Left lung (tissue), 10 donors: ENCODE results near the gene PLXNA1. TPM values are rescaled to one million over a fixed set of nuclear protein-coding genes. Genes with fewer than 3 reads are reported as not detected.

Experiments used
- ATAC-seq: fragments of 200-7000 bp; cut with Tn5 transposase; one replicate; pipeline ENCODE4 v1.9.1; 2020; ENCODE audit warnings: moderate library complexity
- DNase-seq, 4 donors: peaks; one replicate each; pipeline ENCODE4 v3.0.0-alpha.2; 2013 to 2020
- H3K27ac ChIP-seq, 2 donors: fragments of 200-600 bp; sonication (generic) in 1 of 2; one replicate each; pipeline versions ENCODE4 v1.5.0 to v1.8.0; 2020 to 2021
- H3K27me3 ChIP-seq, 2 donors: fragments of 200-600 bp; sonication (generic) in 1 of 2; one replicate each; pipeline versions ENCODE4 v1.5.0 to v1.8.0; 2020 to 2021
- H3K36me3 ChIP-seq, 2 donors: fragments of 200-600 bp; sonication (generic) in 1 of 2; one replicate each; pipeline versions ENCODE4 v1.5.0 to v1.8.0; 2020 to 2021
- H3K4me1 ChIP-seq, 2 donors: fragments of 200-600 bp; one replicate each; pipeline ENCODE4 v1.8.0; 2021
- H3K4me3 ChIP-seq, 2 donors: fragments of 200-600 bp; sonication (generic) in 1 of 2; one replicate each; pipeline versions ENCODE4 v1.5.0 to v1.8.0; 2020 to 2021; ENCODE audit warnings: mild to moderate bottlenecking in 1 of 2
- H3K9me3 ChIP-seq, 2 donors: fragments of 200-600 bp; sonication (generic) in 1 of 2; one replicate each; pipeline versions ENCODE4 v1.5.0 to v1.8.0; 2020 to 2021
- CTCF ChIP-seq, 2 donors: fragments of 200-600 bp; sonication (generic) in 1 of 2; IDR thresholded peaks; one replicate each; pipeline versions ENCODE4 v1.5.0 to v1.8.0; 2021; ENCODE audit warnings: antibody characterized with exemption in 2 of 2
- intact Hi-C, 2 donors: fragments of 100-400 bp; cut with DNase I; formaldehyde crosslinking; loops; one replicate each; pipeline versions ENCODE4 v1.11.2 to v1.14.2; 2022
- polyA plus RNA-seq, 6 donors: library from polyadenylated mRNA; unstranded; fragments of 120-200 nt; gene quantifications; one replicate each; pipeline ENCODE4 v1.2.1, GENCODE V29; 2013; ENCODE audit not compliant: insufficient read length in 6 of 6
- total RNA-seq, 2 donors: library from RNA; stranded (reverse); fragmentation: NEBNext Ultra II Directional; extraction: Animal tissue kit (Norgen Biotek cat#: 25700); gene quantifications; one replicate each; pipeline ENCODE4 v1.2.1, GENCODE V29; 2021
- donor health status: DM: no; HTN: yes; CAD: no.
- donor health status: DM: no; HTN: no; CAD: no.

The PLXNA1 gene
- total and polyA plus RNA-seq, 8 donors = 27.2 to 64.6 (median 32.0) TPM

GRCh38 chr3:126968391-126969390 lies 14.2 kb upstream of the PLXNA1 start:
- Histone ChIP-seq H3K36me3 (no peaks in the 10 kb centered on the region), H3K4me1 (no peaks in the 10 kb centered on the region), H3K27me3 (peaks cover 0 to 5% of the 10 kb centered on the region in 2 donors), H3K27ac (no peak overlapping the region), H3K9me3 (no peaks in the 10 kb centered on the region), H3K4me3 (no peak overlapping the region)
- intact Hi-C loops = no loop called here
- TF ChIP-seq CTCF (IDR thresholded peaks at IDR 0.05) = no peak
- ATAC-seq (no peak), DNase-seq (peak in 1 of 4 donors; percentile 49)

GRCh38 chr3:126969586-126969985 lies 13.3 kb upstream of the PLXNA1 start:
- no peak for TF ChIP-seq CTCF (IDR thresholded peaks at IDR 0.05)
- ATAC-seq = no peak

GRCh38 chr3:126970101-126970500 lies 12.8 kb upstream of the PLXNA1 start:
- Histone ChIP-seq H3K4me3 (no peak overlapping the region), H3K36me3 (no peaks in the 10 kb centered on the region), H3K4me1 (no peaks in the 10 kb centered on the region), H3K27ac (no peak overlapping the region), H3K27me3 (peaks cover 0 to 5% of the 10 kb centered on the region in 2 donors), H3K9me3 (peaks cover 0 to 13% of the 10 kb centered on the region in 2 donors)
- ATAC-seq (no peak), DNase-seq (peak in 1 of 4 donors; percentile 11)
- intact Hi-C loops = no loop called here
- TF ChIP-seq CTCF (IDR thresholded peaks at IDR 0.05) = no peak

More at GRCh38 chr3:126969586-126969985, 13.3 kb upstream of the PLXNA1 start:
- Histone ChIP-seq H3K4me3 (no peak overlapping the region), H3K27me3 (peaks cover 0 to 5% of the 10 kb centered on the region in 2 donors), H3K27ac (no peak overlapping the region), H3K4me1 (no peaks in the 10 kb centered on the region), H3K9me3 (peaks cover 0 to 7% of the 10 kb centered on the region in 2 donors), H3K36me3 (no peaks in the 10 kb centered on the region)
- peak in 1 of 4 donors; percentile 13 for DNase-seq
- intact Hi-C loops = no loop called here

- peaks cover 0 to 5% of the 10 kb centered on the region in 2 donors for H3K27me3 ChIP-seq
- H3K27ac ChIP-seq = no peak overlapping the region
- H3K36me3 ChIP-seq = no peaks in the 10 kb centered on the region
- DNase-seq (peak in 1 of 4 donors; percentile 10), ATAC-seq (no peak)
- H3K4me3 ChIP-seq = no peak overlapping the region
- TF ChIP-seq CTCF (IDR thresholded peaks at IDR 0.05) = no peak
- no peaks in the 10 kb centered on the region for H3K4me1 ChIP-seq
- H3K9me3 ChIP-seq = peaks cover 0 to 17% of the 10 kb centered on the region in 2 donors
- intact Hi-C loops = no loop called here
These were observed 12.0 kb upstream of the PLXNA1 start for GRCh38 chr3:126970921-126971320.

- peak; percentile 92 for ATAC-seq
- TF ChIP-seq CTCF (IDR thresholded peaks at IDR 0.05) = no peak
- Histone ChIP-seq H3K4me1 (no peaks in the 10 kb centered on the region), H3K27me3 (peaks cover 0 to 5% of the 10 kb centered on the region in 2 donors), H3K9me3 (peaks cover 0 to 17% of the 10 kb centered on the region in 2 donors), H3K4me3 (no peak overlapping the region), H3K27ac (no peak overlapping the region), H3K36me3 (no peaks in the 10 kb centered on the region)
- intact Hi-C loops = no loop called here
- DNase-seq = peak in 2 of 4 donors; percentile 78 to 90
These were observed 11.0 kb upstream of the PLXNA1 start for GRCh38 chr3:126971891-126972351.
